HepG2 (cell line): ENCODE results near the gene IPP.

Experiments used
- CTCF ChIP-seq: sonication (generic); formaldehyde crosslinking; IDR thresholded peaks from 2 replicates; pipeline ENCODE4 v1.5.0; 2020; ENCODE audit warnings: mild to moderate bottlenecking, missing genetic modification reagents, moderate library complexity
- DR1 ChIP-seq: sonication (generic); formaldehyde crosslinking; IDR thresholded peaks from 2 replicates; pipeline ENCODE4 v1.8.0; 2021; ENCODE audit warnings: mild to moderate bottlenecking, missing genetic modification reagents, inconsistent platforms
- EZH2 ChIP-seq: conservative IDR thresholded peaks from 2 replicates; pipeline ENCODE4 v1.6.1; 2012; ENCODE audit warnings: mild to moderate bottlenecking, low read depth, low read length, moderate library complexity
- SP2 ChIP-seq: sonication (generic); formaldehyde crosslinking; IDR thresholded peaks from 2 replicates; pipeline ENCODE4 v1.5.1; 2020; ENCODE audit warnings: mild to moderate bottlenecking, missing genetic modification reagents
- TAF1 ChIP-seq: sonication (generic); formaldehyde crosslinking; IDR thresholded peaks from 2 replicates; pipeline ENCODE4 v1.4.0; 2020; ENCODE audit warnings: missing genetic modification reagents
- YY1 ChIP-seq: IDR thresholded peaks from 2 replicates; pipeline ENCODE4 v1.6.1; 2011; ENCODE audit warnings: low read length, low read depth, moderate library complexity, mild to moderate bottlenecking; ENCODE audit not compliant: insufficient read depth, insufficient replicate concordance
- ZNF124 ChIP-seq: sonication (generic); formaldehyde crosslinking; IDR thresholded peaks from 2 replicates; pipeline ENCODE4 v1.4.0; 2020; ENCODE audit warnings: missing genetic modification reagents
- ZZZ3 ChIP-seq: sonication (generic); formaldehyde crosslinking; IDR thresholded peaks from 2 replicates; pipeline ENCODE4 v1.4.0; 2020; ENCODE audit warnings: missing genetic modification reagents, mild to moderate bottlenecking, borderline replicate concordance
- TF ChIP-seq, protein P1 (sequence below): sonication (generic); formaldehyde crosslinking; IDR thresholded peaks from 2 replicates; pipeline ENCODE4 v1.4.0; 2020; ENCODE audit warnings: missing genetic modification reagents, mild to moderate bottlenecking, borderline replicate concordance
- TF ChIP-seq, protein P2 (sequence below), 2 experiments: sonication (generic) in 1 of 2; formaldehyde crosslinking in 1 of 2; IDR thresholded peaks; 2 replicates each; pipeline versions ENCODE4 v1.4.0 to v1.6.1; 2018 to 2020; ENCODE audit warnings: missing genetic modification reagents in 2 of 2, borderline replicate concordance in 1 of 2, low read depth in 1 of 2, mild to moderate bottlenecking in 1 of 2, missing biosample characterization in 1 of 2

GRCh38 chr1:45687754-45688740, 62.4 kb downstream of the IPP start, which contains the start of gene TMEM69:
- TF ChIP-seq ZNF124 (CRISPR knock-in tag) (peak; percentile 83; the same call in 1 of the 2 replicates), DR1 (CRISPR knock-in tag) (peak; percentile 71), YY1 (peak; percentile 83), CTCF (0 out of 2 replicates have a peak, but pooled peaks have one; percentile 5), EZH2 (no peak), TAF1 (CRISPR knock-in tag) (peak; percentile 82), ZZZ3 (CRISPR knock-in tag) (no peak; the same call in 1 of the 2 replicates), SP2 (CRISPR knock-in tag) (no peak)
- TF ChIP-seq, protein P1, sequence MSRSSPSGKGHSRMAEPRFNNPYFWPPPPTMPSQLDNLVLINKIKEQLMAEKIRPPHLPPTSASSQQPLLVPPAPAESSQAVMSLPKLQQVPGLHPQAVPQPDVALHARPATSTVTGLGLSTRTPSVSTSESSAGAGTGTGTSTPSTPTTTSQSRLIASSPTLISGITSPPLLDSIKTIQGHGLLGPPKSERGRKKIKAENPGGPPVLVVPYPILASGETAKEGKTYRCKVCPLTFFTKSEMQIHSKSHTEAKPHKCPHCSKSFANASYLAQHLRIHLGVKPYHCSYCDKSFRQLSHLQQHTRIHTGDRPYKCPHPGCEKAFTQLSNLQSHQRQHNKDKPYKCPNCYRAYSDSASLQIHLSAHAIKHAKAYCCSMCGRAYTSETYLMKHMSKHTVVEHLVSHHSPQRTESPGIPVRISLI, result no peak
- TF ChIP-seq, protein P2, sequence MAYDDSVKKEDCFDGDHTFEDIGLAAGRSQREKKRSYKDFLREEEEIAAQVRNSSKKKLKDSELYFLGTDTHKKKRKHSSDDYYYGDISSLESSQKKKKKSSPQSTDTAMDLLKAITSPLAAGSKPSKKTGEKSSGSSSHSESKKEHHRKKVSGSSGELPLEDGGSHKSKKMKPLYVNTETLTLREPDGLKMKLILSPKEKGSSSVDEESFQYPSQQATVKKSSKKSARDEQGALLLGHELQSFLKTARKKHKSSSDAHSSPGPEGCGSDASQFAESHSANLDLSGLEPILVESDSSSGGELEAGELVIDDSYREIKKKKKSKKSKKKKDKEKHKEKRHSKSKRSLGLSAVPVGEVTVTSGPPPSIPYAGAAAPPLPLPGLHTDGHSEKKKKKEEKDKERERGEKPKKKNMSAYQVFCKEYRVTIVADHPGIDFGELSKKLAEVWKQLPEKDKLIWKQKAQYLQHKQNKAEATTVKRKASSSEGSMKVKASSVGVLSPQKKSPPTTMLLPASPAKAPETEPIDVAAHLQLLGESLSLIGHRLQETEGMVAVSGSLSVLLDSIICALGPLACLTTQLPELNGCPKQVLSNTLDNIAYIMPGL (CRISPR knock-in tag; IDR thresholded peaks at IDR 0.05; ENCODE audit: borderline replicate concordance in 1 of 2, low read depth in 1 of 2), result peak; percentile 83 to 86; a peak in 3 of 4 replicates
